GM12878 (cell line): ENCODE measurements around the gene TARBP1. TPM values are rescaled to one million over a fixed set of nuclear protein-coding genes. Genes with fewer than 3 reads are reported as not detected.

Experiments used
- ATAC-seq: fragments of 200-7000 bp; cut with Tn5 transposase; 3 replicates; pipeline ENCODE4 v1.9.1; 2020; ENCODE audit warnings: mild to moderate bottlenecking, moderate library complexity
- BruUV-seq: library from RNA; stranded (reverse); fragments of 400-500 nt; replicated peaks from 2 replicates; lab custom pipeline; 2021; lab: Mats Ljungman, UMichigan
- CTCF ChIA-PET: fragments of 300-600 bp; sonication (Branson Sonifier 250); formaldehyde crosslinking; extraction: SDS; loops from one replicate; lab custom pipeline; 2021; ENCODE audit warnings: inconsistent platforms; lab: Yijun Ruan, JAX
- POLR2A ChIA-PET: fragments of 350-600 bp; formaldehyde crosslinking; extraction: SDS; loops from one replicate; lab custom pipeline; 2021; ENCODE audit warnings: inconsistent platforms; lab: Charles Lee
- RAD21 ChIA-PET: fragments of 300-600 bp; sonication (Branson Sonifier 250); formaldehyde crosslinking; loops from one replicate; lab custom pipeline; 2023; ENCODE audit warnings: antibody characterized with exemption; ENCODE audit not compliant: unreplicated experiment; lab: Charles Lee
- SMC1A ChIA-PET: fragments of 300-600 bp; sonication (Branson Sonifier 250); formaldehyde crosslinking; loops from one replicate; lab custom pipeline; 2023; ENCODE audit not compliant: unreplicated experiment, uncharacterized antibody; lab: Charles Lee
- DNase-seq: peaks from one replicate; pipeline ENCODE4 v3.0.0-alpha.2; 2011; ENCODE audit warnings: low read depth, low spot score
- FAIRE-seq: peaks from 3 replicates; lab custom pipeline; 2011; peaks lifted over from hg19 to GRCh38; lab: Jason Lieb, UNC
- H2AFZ ChIP-seq: 2 replicates; pipeline ENCODE4 v1.6.0; 2011; ENCODE audit warnings: low read depth, low read length, control low read depth; ENCODE audit not compliant: control insufficient read depth
- H3K27ac ChIP-seq: 2 replicates; pipeline ENCODE4 v1.5.1; 2011; ENCODE audit warnings: control low read depth; ENCODE audit not compliant: control insufficient read depth, insufficient read depth
- H3K27me3 ChIP-seq, 2 experiments: replicated peaks in 1 of 2; 2 replicates each; pipeline versions ENCODE4 v1.6.0 to v1.6.1; 2011; ENCODE audit warnings: low read length in 1 of 2; ENCODE audit not compliant: control insufficient read depth in 2 of 2, insufficient read depth in 2 of 2
- H3K36me3 ChIP-seq, 2 experiments: 2 replicates each; pipeline ENCODE4 v1.5.1; 2011; ENCODE audit warnings: low read length in 1 of 2; ENCODE audit not compliant: control insufficient read depth in 2 of 2, insufficient read depth in 2 of 2
- H3K4me1 ChIP-seq: 2 replicates; pipeline ENCODE4 v1.6.1; 2011; ENCODE audit warnings: mild to moderate bottlenecking, low read length, moderate library complexity, mixed read lengths; ENCODE audit not compliant: control insufficient read depth, insufficient read depth
- H3K4me2 ChIP-seq: 2 replicates; pipeline ENCODE4 v1.6.0; 2011; ENCODE audit warnings: control low read depth; ENCODE audit not compliant: control insufficient read depth, insufficient read depth
- H3K4me3 ChIP-seq: fragments of 200-600 bp; sonication (generic); 2 replicates; pipeline ENCODE4 v1.5.1; 2016
- H3K79me2 ChIP-seq: 2 replicates; pipeline ENCODE4 v1.6.0; 2011; ENCODE audit warnings: low read length; ENCODE audit not compliant: control insufficient read depth, insufficient read depth
- H3K9ac ChIP-seq: 2 replicates; pipeline ENCODE4 v1.8.0; 2011; ENCODE audit warnings: low read length, control low read depth, mixed read lengths; ENCODE audit not compliant: control insufficient read depth, insufficient read depth
- H3K9me3 ChIP-seq: replicated peaks from 3 replicates; pipeline ENCODE4 v1.5.1; 2011; ENCODE audit warnings: mild to moderate bottlenecking, low read length; ENCODE audit not compliant: control insufficient read depth, insufficient read depth
- H4K20me1 ChIP-seq: 2 replicates; pipeline ENCODE4 v1.6.0; 2011; ENCODE audit not compliant: control insufficient read depth, insufficient read depth
- BMI1 ChIP-seq: fragments of 450-650 bp; IDR thresholded peaks from 2 replicates; pipeline ENCODE4 v1.6.1; 2016; ENCODE audit warnings: mild to moderate bottlenecking, moderate library complexity, borderline replicate concordance
- CREB1 ChIP-seq: IDR thresholded peaks from 2 replicates; pipeline ENCODE4 v1.6.1; 2012; ENCODE audit warnings: low read depth, mild to moderate bottlenecking, inconsistent platforms
- DPF2 ChIP-seq: fragments of 450-650 bp; IDR thresholded peaks from 2 replicates; pipeline ENCODE4 v1.6.1; 2017; ENCODE audit warnings: mild to moderate bottlenecking
- RAD21 ChIP-seq: IDR thresholded peaks from 2 replicates; pipeline ENCODE4 v1.6.1; 2011; ENCODE audit warnings: mild to moderate bottlenecking, low read depth, low read length, moderate library complexity; ENCODE audit not compliant: insufficient read depth
- RBBP5 ChIP-seq: fragments of 200-600 bp; sonication (generic); conservative IDR thresholded peaks from 2 replicates; pipeline ENCODE4 v1.6.1; 2016
- RFX5 ChIP-seq: IDR thresholded peaks from 2 replicates; pipeline ENCODE4 v1.6.1; 2011; ENCODE audit warnings: low read depth, low read length, improper control_type of control experiment
- SIX5 ChIP-seq: IDR thresholded peaks from 2 replicates; pipeline ENCODE4 v1.6.1; 2011; ENCODE audit warnings: mild to moderate bottlenecking, low read depth, low read length, moderate library complexity; ENCODE audit not compliant: severe bottlenecking
- SMAD1 ChIP-seq: fragments of 450-650 bp; IDR thresholded peaks from 2 replicates; pipeline ENCODE4 v1.6.1; 2018; ENCODE audit warnings: mild to moderate bottlenecking, low read depth; ENCODE audit not compliant: partially characterized antibody
- SREBF1 ChIP-seq: IDR thresholded peaks from 2 replicates; pipeline ENCODE4 v1.6.1; 2012; ENCODE audit warnings: mild to moderate bottlenecking, low read length
- TARDBP ChIP-seq: IDR thresholded peaks from 2 replicates; pipeline ENCODE4 v1.6.1; 2016; ENCODE audit warnings: borderline replicate concordance
- TCF7 ChIP-seq: IDR thresholded peaks from 2 replicates; pipeline ENCODE4 v1.6.1; 2014; ENCODE audit warnings: antibody characterized with exemption, borderline replicate concordance
- ZNF207 ChIP-seq: fragments of 450-650 bp; IDR thresholded peaks from 2 replicates; pipeline ENCODE4 v1.6.1; 2014; ENCODE audit warnings: antibody characterized with exemption, mild to moderate bottlenecking, borderline replicate concordance
- ZNF274 ChIP-seq: IDR thresholded peaks from one replicate; pipeline ENCODE4 v1.8.0; 2011; ENCODE audit not compliant: insufficient read length, insufficient read depth
- ZNF384 ChIP-seq: IDR thresholded peaks from 2 replicates; pipeline ENCODE4 v1.6.1; 2012; ENCODE audit warnings: low read depth, mild to moderate bottlenecking, low read length, improper control_type of control experiment, borderline replicate concordance
- ZSCAN29 ChIP-seq: fragments of 450-650 bp; IDR thresholded peaks from 2 replicates; pipeline ENCODE4 v1.6.1; 2017; ENCODE audit warnings: mild to moderate bottlenecking, moderate library complexity
- WGBS: methylation state at CpG from one replicate; pipeline ENCODE4 v1.1.6; 2016; ENCODE audit warnings: low lambda C conversion rate; ENCODE audit not compliant: insufficient replicate concordance, insufficient coverage; ENCODE audit errors: missing lambda C conversion rate; 5-methylcytosine and 5-hydroxymethylcytosine counted together
- in situ Hi-C: fragments of 300-500 bp; cut with MboI; formaldehyde crosslinking; loops from 9 replicates; pipeline ENCODE4 v1.14.3; 2018; ENCODE audit warnings: mixed read lengths
- intact Hi-C: fragments of 100-400 bp; cut with micrococcal nuclease; formaldehyde crosslinking; loops from one replicate; pipeline ENCODE4 v1.14.2; 2022; ENCODE audit not compliant: unreplicated experiment
- polyA plus RNA-seq, 11 experiments: library from polyadenylated mRNA; depleted of rRNA in 4 of 11; unstranded in 6 of 11; stranded (reverse) in 5 of 11; fragments of >200 nt; fragmentation: Nextera tagmentation in 4 of 11; fragmentation: Illumina TruSeq in 1 of 11; extraction: Ambion mirVana in 4 of 11; extraction: Trizol in 1 of 11; gene quantifications; 1 replicate in 1 of 11; 2 replicates in 10 of 11; pipeline versions ENCODE4 v1.2.1 to v1.2.3, GENCODE V29; 2011 to 2016; ENCODE audit warnings: inconsistent platforms in 2 of 11, missing spikeins in 2 of 11, low read depth in 1 of 11
- total RNA-seq, 4 experiments: library from RNA; depleted of rRNA in 3 of 4; stranded (reverse); fragments of >200 nt in 3 of 4; fragmentation: Illumina TruSeq in 1 of 4; extraction: Trizol in 1 of 4; gene quantifications; 2 replicates each; pipeline versions ENCODE4 v1.2.1 to v1.2.3, GENCODE V29; 2013 to 2021
- TF ChIP-seq, protein P1 (sequence below): fragments of 450-650 bp; IDR thresholded peaks from 2 replicates; pipeline ENCODE4 v1.6.1; 2017; ENCODE audit warnings: mild to moderate bottlenecking, moderate library complexity

Gene TARBP1
- total and polyA plus RNA-seq, 10 of the 15 experiments (the other 5 are each of a cell fraction or from before 2014, with no cell fraction given) = 10.8 to 94.4 (median 35.3) TPM

DNA sequence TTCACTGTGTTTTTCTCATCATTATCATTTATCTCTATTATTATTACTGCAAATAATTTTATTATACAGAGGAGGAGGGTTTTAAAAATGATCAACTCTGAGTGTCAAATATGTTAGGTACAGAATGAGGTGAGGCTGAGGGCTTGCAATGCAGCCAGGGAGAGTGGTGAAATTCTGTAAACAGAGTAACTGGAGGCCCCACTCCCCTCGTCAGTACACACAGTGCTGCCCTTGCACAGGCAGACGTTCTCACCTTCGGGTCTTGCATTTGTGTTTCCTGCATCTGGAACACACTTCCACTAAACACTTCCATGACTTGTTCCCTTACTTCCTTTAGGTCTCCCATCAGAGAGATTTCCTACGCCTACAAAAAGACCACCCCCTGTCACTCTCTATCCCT, 130.0 kb downstream of the TARBP1 start:
- Histone ChIP-seq H3K4me2 (no peak overlapping the region), H3K36me3 (no peaks in the 10 kb centered on the region), H3K4me3 (no peak overlapping the region), H3K4me1 (no peaks in the 10 kb centered on the region), H3K9ac (no peak overlapping the region), H3K79me2 (no peaks in the 10 kb centered on the region), H4K20me1 (no peaks in the 10 kb centered on the region), H2AFZ (no peak overlapping the region), H3K9me3 (no peaks in the 10 kb centered on the region), H3K27ac (no peak overlapping the region), H3K27me3 (peaks cover 0 to 4% of the 10 kb centered on the region in 2 experiments; a peak in 1 of 4 replicates)
- ChIA-PET CTCF (no interaction called here), RAD21 (no interaction called here), SMC1A (no interaction called here), POLR2A (no interaction called here)
- 48% methylated on average over 4 of the region's 4 CpGs for WGBS
- no peak for FAIRE-seq
- in situ Hi-C loops = no loop called here
- intact Hi-C loops = no loop called here
- no TSS peak for BruUV-seq
- ATAC-seq = no peak
- DNase-seq = no peak
- TF ChIP-seq ZNF274 = no peak
- no peak for TF ChIP-seq SMAD1
- no peak for TF ChIP-seq SREBF1
- no peak for TF ChIP-seq CREB1
- TF ChIP-seq ZSCAN29 = no peak
- no peak for TF ChIP-seq TCF7
- TF ChIP-seq RBBP5 = no peak
- no peak for TF ChIP-seq SIX5
- TF ChIP-seq ZNF207 = no peak
- no peak for TF ChIP-seq TARDBP
- TF ChIP-seq RFX5 = no peak
- no peak for TF ChIP-seq RAD21
- no peak for TF ChIP-seq DPF2
- TF ChIP-seq, protein P1, sequence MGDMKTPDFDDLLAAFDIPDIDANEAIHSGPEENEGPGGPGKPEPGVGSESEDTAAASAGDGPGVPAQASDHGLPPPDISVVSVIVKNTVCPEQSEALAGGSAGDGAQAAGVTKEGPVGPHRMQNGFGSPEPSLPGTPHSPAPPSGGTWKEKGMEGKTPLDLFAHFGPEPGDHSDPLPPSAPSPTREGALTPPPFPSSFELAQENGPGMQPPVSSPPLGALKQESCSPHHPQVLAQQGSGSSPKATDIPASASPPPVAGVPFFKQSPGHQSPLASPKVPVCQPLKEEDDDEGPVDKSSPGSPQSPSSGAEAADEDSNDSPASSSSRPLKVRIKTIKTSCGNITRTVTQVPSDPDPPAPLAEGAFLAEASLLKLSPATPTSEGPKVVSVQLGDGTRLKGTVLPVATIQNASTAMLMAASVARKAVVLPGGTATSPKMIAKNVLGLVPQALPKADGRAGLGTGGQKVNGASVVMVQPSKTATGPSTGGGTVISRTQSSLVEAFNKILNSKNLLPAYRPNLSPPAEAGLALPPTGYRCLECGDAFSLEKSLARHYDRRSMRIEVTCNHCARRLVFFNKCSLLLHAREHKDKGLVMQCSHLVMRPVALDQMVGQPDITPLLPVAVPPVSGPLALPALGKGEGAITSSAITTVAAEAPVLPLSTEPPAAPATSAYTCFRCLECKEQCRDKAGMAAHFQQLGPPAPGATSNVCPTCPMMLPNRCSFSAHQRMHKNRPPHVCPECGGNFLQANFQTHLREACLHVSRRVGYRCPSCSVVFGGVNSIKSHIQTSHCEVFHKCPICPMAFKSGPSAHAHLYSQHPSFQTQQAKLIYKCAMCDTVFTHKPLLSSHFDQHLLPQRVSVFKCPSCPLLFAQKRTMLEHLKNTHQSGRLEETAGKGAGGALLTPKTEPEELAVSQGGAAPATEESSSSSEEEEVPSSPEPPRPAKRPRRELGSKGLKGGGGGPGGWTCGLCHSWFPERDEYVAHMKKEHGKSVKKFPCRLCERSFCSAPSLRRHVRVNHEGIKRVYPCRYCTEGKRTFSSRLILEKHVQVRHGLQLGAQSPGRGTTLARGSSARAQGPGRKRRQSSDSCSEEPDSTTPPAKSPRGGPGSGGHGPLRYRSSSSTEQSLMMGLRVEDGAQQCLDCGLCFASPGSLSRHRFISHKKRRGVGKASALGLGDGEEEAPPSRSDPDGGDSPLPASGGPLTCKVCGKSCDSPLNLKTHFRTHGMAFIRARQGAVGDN = no peak
- TF ChIP-seq ZNF384 = no peak
- no peak for TF ChIP-seq BMI1
